ENCODE data around the gene MAP4K4.

MAP4K4 gene

DNA sequence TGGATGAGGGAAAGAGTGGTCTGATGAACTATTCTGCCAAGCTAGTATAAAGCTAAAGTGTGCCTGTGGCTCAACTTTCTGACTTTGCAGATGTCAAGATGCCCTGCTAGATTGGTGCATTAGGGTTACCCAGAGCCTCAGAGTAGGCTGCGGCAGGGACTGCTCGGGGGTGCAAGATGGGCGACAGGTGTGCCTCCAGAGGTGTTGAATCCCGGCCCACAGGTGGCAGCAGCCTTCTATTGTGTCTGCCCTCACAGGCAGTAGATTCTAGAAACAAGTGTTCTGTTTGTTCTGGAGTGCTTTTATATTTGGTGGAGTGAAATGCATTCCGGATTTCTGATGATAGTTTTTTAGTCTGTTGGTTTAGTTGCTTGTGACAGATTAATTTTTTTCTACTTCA, 162.7 kb downstream of the MAP4K4 start:
- no peak overlapping the region for H3K4me3 ChIP-seq (ENCODE audit: low read depth, low read length)
- in situ Hi-C loops (cut with HindIII; ENCODE audit: low sequenced_read_pairs), result no loop called here
- TF ChIP-seq, protein P1, sequence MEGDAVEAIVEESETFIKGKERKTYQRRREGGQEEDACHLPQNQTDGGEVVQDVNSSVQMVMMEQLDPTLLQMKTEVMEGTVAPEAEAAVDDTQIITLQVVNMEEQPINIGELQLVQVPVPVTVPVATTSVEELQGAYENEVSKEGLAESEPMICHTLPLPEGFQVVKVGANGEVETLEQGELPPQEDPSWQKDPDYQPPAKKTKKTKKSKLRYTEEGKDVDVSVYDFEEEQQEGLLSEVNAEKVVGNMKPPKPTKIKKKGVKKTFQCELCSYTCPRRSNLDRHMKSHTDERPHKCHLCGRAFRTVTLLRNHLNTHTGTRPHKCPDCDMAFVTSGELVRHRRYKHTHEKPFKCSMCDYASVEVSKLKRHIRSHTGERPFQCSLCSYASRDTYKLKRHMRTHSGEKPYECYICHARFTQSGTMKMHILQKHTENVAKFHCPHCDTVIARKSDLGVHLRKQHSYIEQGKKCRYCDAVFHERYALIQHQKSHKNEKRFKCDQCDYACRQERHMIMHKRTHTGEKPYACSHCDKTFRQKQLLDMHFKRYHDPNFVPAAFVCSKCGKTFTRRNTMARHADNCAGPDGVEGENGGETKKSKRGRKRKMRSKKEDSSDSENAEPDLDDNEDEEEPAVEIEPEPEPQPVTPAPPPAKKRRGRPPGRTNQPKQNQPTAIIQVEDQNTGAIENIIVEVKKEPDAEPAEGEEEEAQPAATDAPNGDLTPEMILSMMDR (IDR thresholded peaks at IDR 0.05; ENCODE audit: low read depth, low read length, missing control alignments), result no peak
- no peak for DNase-seq (ENCODE audit: low read depth)

DNA sequence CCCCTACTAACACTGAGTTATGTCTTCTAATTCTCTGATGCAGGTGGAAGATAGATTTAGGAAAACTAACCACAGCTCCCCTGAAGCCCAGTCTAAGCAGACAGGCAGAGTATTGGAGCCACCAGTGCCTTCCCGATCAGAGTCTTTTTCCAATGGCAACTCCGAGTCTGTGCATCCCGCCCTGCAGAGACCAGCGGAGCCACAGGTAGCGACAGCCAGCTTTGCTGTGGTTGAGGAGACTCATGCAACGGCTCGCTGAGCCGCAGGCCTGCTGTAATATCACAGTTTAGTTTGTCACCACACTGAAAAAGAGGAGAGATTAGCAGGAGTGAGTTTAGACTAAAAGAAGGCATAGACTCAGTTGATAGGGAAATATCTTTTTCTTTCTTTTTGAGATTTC, 163.3 kb downstream of the MAP4K4 start:
- no peak for DNase-seq (ENCODE audit: low read depth)
- TF ChIP-seq, protein P1 (IDR thresholded peaks at IDR 0.05; ENCODE audit: low read depth, low read length, missing control alignments), result no peak

DNA sequence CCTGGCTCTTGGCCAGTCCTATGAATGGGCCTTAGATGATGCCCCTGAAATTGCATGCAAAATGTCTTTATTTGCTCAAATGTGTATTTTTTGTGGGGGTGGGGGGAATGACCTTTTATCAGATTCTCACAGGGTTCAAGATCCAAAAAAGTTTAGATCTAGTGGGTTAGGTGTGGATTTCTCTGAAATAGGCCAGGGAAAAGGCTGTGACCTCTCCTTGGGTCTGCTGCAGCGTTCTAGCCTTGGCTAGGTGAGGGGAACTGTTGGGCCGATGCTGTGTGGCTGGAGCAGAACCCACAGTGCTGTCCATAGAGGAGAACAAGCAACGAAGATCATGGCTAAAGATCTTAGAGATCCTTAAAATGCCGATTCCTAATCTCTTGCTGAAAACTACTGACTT, 163.9 kb downstream of the MAP4K4 start:
- no peak for DNase-seq (ENCODE audit: low read depth)
- TF ChIP-seq, protein P1 (IDR thresholded peaks at IDR 0.05; ENCODE audit: low read depth, low read length, missing control alignments), result no peak
- in situ Hi-C loops (cut with HindIII; ENCODE audit: low sequenced_read_pairs), result no loop called here
- no peak overlapping the region for H3K4me3 ChIP-seq (ENCODE audit: low read depth, low read length)

More for the DNA sequence above, 163.3 kb downstream of the MAP4K4 start:
- no peak overlapping the region for H3K4me3 ChIP-seq (ENCODE audit: low read depth, low read length)
- in situ Hi-C loops (cut with HindIII; ENCODE audit: low sequenced_read_pairs), result no loop called here

DNA sequence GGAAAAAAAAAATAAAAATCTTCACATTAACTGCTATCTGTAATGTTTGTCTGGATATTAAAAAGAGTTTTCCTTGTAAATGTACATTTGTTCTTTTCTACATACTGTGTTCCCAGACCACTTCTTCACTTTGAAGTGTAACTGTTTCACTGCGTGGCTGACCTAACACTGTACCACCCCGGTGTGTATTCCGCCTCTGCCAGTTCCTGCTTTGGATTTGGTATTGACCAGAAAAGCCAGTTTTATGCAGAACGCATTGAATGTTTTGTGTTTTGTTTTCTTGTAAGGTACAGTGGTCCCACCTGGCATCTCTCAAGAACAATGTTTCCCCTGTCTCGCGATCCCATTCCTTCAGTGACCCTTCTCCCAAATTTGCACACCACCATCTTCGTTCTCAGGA, 166.0 kb downstream of the MAP4K4 start:
- H3K4me3 ChIP-seq (ENCODE audit: low read depth, low read length), result no peak overlapping the region
- in situ Hi-C loops (cut with HindIII; ENCODE audit: low sequenced_read_pairs), result no loop called here
- DNase-seq (ENCODE audit: low read depth), result no peak
- TF ChIP-seq, protein P1 (IDR thresholded peaks at IDR 0.05; ENCODE audit: low read depth, low read length, missing control alignments), result no peak

DNA sequence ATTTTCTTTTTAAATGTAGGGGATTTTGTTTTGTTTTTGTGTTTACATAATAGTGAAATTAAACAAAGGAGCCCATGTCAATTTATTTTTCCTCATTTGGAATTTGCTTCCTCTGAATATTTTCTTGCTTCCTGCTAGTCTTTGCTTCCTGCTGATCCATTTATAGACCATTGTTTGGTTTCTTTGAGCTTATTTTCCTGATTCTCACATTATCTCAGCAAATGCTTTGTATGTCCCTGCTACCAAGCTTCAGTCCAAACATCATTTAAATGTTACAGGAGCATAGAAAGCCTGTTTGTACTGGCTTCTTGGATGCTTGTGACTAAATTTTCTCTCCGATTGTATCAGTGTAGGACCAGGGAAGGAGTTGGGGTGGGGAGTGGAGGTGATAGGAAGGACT, 166.9 kb downstream of the MAP4K4 start:
- no peak overlapping the region for H3K4me3 ChIP-seq (ENCODE audit: low read depth, low read length)
- TF ChIP-seq, protein P1 (IDR thresholded peaks at IDR 0.05; ENCODE audit: low read depth, low read length, missing control alignments), result no peak
- in situ Hi-C loops (cut with HindIII; ENCODE audit: low sequenced_read_pairs), result no loop called here
- DNase-seq (ENCODE audit: low read depth), result no peak

DNA sequence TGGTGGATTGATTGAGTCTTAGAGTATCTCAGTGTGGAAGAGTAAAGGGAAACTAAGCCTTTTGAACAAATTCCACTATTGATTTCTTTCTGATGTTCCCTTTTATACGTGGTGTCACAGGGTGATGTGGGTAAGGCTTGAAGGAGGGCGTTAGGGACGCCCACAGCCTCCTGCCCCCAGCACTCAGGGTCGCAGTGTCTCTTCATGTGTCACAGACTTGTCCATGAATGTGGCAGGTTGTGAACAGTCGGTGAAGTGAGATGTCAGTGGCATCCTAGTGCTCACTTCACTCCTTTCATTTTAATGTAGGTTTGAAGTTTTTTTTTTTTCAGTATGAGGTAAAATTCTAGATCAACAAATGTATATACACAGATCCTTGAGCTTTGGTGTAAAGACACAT, 171.0 kb downstream of the MAP4K4 start:
- no peak for DNase-seq (ENCODE audit: low read depth)
- in situ Hi-C loops (cut with HindIII; ENCODE audit: low sequenced_read_pairs), result no loop called here
- TF ChIP-seq, protein P1 (IDR thresholded peaks at IDR 0.05; ENCODE audit: low read depth, low read length, missing control alignments), result no peak
- H3K4me3 ChIP-seq (ENCODE audit: low read depth, low read length), result no peak overlapping the region

DNA sequence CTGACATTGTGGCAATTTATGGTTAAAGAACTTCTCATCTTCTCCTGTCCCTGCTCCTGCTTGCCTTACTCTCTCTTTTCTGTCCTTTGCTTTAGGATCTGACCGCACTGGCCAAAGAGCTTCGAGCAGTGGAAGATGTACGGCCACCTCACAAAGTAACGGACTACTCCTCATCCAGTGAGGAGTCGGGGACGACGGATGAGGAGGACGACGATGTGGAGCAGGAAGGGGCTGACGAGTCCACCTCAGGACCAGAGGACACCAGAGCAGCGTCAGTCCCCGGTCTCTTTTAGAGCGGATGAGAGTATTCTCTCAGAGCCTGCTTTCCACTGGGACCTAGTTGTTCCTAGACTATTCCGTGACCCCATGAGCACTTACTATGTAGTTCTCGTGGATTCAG, 172.0 kb downstream of the MAP4K4 start:
- in situ Hi-C loops (cut with HindIII; ENCODE audit: low sequenced_read_pairs), result no loop called here
- TF ChIP-seq, protein P1 (IDR thresholded peaks at IDR 0.05; ENCODE audit: low read depth, low read length, missing control alignments), result no peak
- H3K4me3 ChIP-seq (ENCODE audit: low read depth, low read length), result no peak overlapping the region
- DNase-seq (ENCODE audit: low read depth), result no peak

Data from astrocyte of the cerebellum (primary cell).